SK-N-MC (cell line): ENCODE data around the gene FAM107B.

Experiments used
- EZH2 ChIP-seq: fragments of 200-600 bp; sonication (generic); IDR thresholded peaks from one replicate; pipeline ENCODE4 v1.6.1; 2017; ENCODE audit warnings: antibody characterized with exemption
- FOXP2 ChIP-seq: optimal IDR thresholded peaks from 2 replicates; pipeline ENCODE3; 2011; ENCODE audit warnings: mild to moderate bottlenecking, moderate library complexity; ENCODE audit not compliant: insufficient read depth; ENCODE audit errors: extremely low read length, control extremely low read depth
- POLR2AphosphoS5 ChIP-seq: IDR thresholded peaks from 2 replicates; pipeline ENCODE4 v1.6.1; 2012; ENCODE audit warnings: mild to moderate bottlenecking, low read depth, low read length, borderline replicate concordance

DNA sequence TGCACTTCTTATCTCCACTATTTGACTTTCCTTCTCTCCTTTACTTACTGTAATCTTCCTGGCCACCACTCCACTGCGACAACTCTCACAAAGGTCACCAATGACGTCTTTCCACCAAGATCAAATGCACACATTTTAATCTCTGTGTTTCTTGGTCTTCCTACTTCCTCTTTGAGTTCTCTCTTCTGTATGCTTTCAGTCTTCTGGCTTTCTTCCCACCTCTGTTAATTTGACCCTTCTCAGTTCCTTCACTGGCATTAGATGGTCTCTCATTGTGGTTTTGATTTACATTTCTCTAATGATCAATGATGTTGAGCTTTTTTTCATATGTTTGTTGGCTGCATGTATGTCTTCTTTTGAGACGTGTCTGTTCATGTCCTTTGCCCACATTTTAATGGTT lies 31.9 kb downstream of the FAM107B start:
- TF ChIP-seq POLR2AphosphoS5 (no peak), EZH2 (no peak), FOXP2 (no peak)
